HepG2 (cell line): ENCODE measurements around the gene MTSS2.

ENCODE experiments used
- ATF3 ChIP-seq: sonication (generic); formaldehyde crosslinking; IDR thresholded peaks from 2 replicates; pipeline ENCODE4 v1.4.0; 2020; ENCODE audit warnings: missing genetic modification reagents
- CHD2 ChIP-seq: IDR thresholded peaks from 2 replicates; pipeline ENCODE4 v1.6.1; 2011; ENCODE audit warnings: low read depth, low read length, improper control_type of control experiment
- ELF4 ChIP-seq: sonication (generic); formaldehyde crosslinking; IDR thresholded peaks from 2 replicates; pipeline ENCODE4 v1.5.0; 2020; ENCODE audit warnings: missing genetic modification reagents, mild to moderate bottlenecking, moderate library complexity, borderline replicate concordance
- EZH2 ChIP-seq: conservative IDR thresholded peaks from 2 replicates; pipeline ENCODE4 v1.6.1; 2012; ENCODE audit warnings: mild to moderate bottlenecking, low read depth, low read length, moderate library complexity
- MAZ ChIP-seq, 2 experiments: sonication (generic) in 1 of 2; formaldehyde crosslinking in 1 of 2; IDR thresholded peaks; 2 replicates each; pipeline versions ENCODE4 v1.5.0 to v1.6.1; 2012 to 2020; ENCODE audit warnings: low read depth in 2 of 2, mild to moderate bottlenecking in 2 of 2, borderline replicate concordance in 1 of 2, improper control_type of control experiment in 1 of 2, low read length in 1 of 2, missing genetic modification reagents in 1 of 2, moderate library complexity in 1 of 2
- NR2C2 ChIP-seq: sonication (generic); formaldehyde crosslinking; IDR thresholded peaks from 2 replicates; pipeline ENCODE4 v1.4.0; 2020; ENCODE audit warnings: missing genetic modification reagents, mild to moderate bottlenecking, moderate library complexity, borderline replicate concordance
- SMC3 ChIP-seq: IDR thresholded peaks from 2 replicates; pipeline ENCODE4 v1.6.1; 2011; ENCODE audit warnings: low read length, improper control_type of control experiment
- U2AF2 ChIP-seq: fragments of 200-400 bp; formaldehyde crosslinking; IDR thresholded peaks from 2 replicates; pipeline ENCODE4 v1.6.1; 2017; ENCODE audit warnings: low read depth, mild to moderate bottlenecking, low read length
- ZNF207 ChIP-seq: fragments of 450-650 bp; IDR thresholded peaks from 2 replicates; pipeline ENCODE4 v1.6.1; 2016; ENCODE audit warnings: antibody characterized with exemption, borderline replicate concordance
- ZNF549 ChIP-seq: sonication (generic); formaldehyde crosslinking; IDR thresholded peaks from 2 replicates; pipeline ENCODE4 v1.5.0; 2020; ENCODE audit warnings: missing genetic modification reagents
- ZNF652 ChIP-seq: IDR thresholded peaks from 2 replicates; pipeline ENCODE4 v1.6.1; 2016; ENCODE audit warnings: low read depth, borderline replicate concordance
- TF ChIP-seq, protein P1 (sequence below): sonication (generic); formaldehyde crosslinking; IDR thresholded peaks from 2 replicates; pipeline ENCODE4 v1.5.0; 2020; ENCODE audit warnings: missing genetic modification reagents
- TF ChIP-seq, protein P2 (sequence below): sonication (generic); formaldehyde crosslinking; IDR thresholded peaks from 2 replicates; pipeline ENCODE4 v1.4.0; 2020; ENCODE audit warnings: missing genetic modification reagents, mild to moderate bottlenecking, borderline replicate concordance

- TF ChIP-seq NR2C2 (CRISPR knock-in tag) (no peak; the same call in 1 of the 2 replicates), ELF4 (CRISPR knock-in tag) (no peak), ZNF549 (CRISPR knock-in tag) (no peak), SMC3 (no peak), ZNF652 (no peak), CHD2 (no peak), U2AF2 (no peak), ATF3 (CRISPR knock-in tag) (no peak), MAZ (IDR thresholded peaks at IDR 0.05; ENCODE audit: borderline replicate concordance, low read depth, low read length) (no peak), MAZ (CRISPR knock-in tag; IDR thresholded peaks at IDR 0.05; ENCODE audit: low read depth) (no peak), ZNF207 (no peak), EZH2 (no peak)
- TF ChIP-seq, protein P1, sequence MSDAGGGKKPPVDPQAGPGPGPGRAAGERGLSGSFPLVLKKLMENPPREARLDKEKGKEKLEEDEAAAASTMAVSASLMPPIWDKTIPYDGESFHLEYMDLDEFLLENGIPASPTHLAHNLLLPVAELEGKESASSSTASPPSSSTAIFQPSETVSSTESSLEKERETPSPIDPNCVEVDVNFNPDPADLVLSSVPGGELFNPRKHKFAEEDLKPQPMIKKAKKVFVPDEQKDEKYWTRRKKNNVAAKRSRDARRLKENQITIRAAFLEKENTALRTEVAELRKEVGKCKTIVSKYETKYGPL = no peak
- TF ChIP-seq, protein P2, sequence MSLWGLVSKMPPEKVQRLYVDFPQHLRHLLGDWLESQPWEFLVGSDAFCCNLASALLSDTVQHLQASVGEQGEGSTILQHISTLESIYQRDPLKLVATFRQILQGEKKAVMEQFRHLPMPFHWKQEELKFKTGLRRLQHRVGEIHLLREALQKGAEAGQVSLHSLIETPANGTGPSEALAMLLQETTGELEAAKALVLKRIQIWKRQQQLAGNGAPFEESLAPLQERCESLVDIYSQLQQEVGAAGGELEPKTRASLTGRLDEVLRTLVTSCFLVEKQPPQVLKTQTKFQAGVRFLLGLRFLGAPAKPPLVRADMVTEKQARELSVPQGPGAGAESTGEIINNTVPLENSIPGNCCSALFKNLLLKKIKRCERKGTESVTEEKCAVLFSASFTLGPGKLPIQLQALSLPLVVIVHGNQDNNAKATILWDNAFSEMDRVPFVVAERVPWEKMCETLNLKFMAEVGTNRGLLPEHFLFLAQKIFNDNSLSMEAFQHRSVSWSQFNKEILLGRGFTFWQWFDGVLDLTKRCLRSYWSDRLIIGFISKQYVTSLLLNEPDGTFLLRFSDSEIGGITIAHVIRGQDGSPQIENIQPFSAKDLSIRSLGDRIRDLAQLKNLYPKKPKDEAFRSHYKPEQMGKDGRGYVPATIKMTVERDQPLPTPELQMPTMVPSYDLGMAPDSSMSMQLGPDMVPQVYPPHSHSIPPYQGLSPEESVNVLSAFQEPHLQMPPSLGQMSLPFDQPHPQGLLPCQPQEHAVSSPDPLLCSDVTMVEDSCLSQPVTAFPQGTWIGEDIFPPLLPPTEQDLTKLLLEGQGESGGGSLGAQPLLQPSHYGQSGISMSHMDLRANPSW (CRISPR knock-in tag) = no peak
These were observed 1.3 kb upstream of the MTSS2 start for GRCh38 chr16:70687102-70687511.
